Measurements from ENCODE around the gene ATP8B3. TPM values are rescaled to one million over a fixed set of nuclear protein-coding genes. Genes with fewer than 3 reads are reported as not detected.

ATP8B3 gene
- total and polyA plus RNA-seq, 9 of the 15 experiments (the other 6 are each of a cell fraction or from before 2014, with no cell fraction given), result 1.2 to 12.3 (median 3.8) TPM

- Histone ChIP-seq H4K20me1 (replicated peaks; ENCODE audit: control insufficient read depth, insufficient read depth, low read length) (peaks cover 41% of the 10 kb centered on the region), H2AFZ (ENCODE audit: low read depth, low read length) (no peak overlapping the region), H3K9me3 (replicated peaks; ENCODE audit: control insufficient read depth, insufficient read depth, low read depth, low read length) (no peaks in the 10 kb centered on the region), H3K27ac (ENCODE audit: extremely low read depth, low read depth, low read length) (peak overlapping the region; percentile 100), H3K9me1 (ENCODE audit: control insufficient read depth, insufficient read depth, low read length) (no peaks in the 10 kb centered on the region), H3K4me1 (replicated peaks in 1 of 2; ENCODE audit: control insufficient read depth in 2 of 2, insufficient read depth in 2 of 2, low read length in 2 of 2) (peaks cover 20 to 83% of the 10 kb centered on the region in 2 experiments), H3K4me3 (peak overlapping the region; percentile 100), H3K27me3 (ENCODE audit: control insufficient read depth in 2 of 2, insufficient read depth in 2 of 2, low read length in 2 of 2) (no peaks in the 10 kb centered on the region), H3K79me2 (ENCODE audit: control insufficient read depth, insufficient read depth, low read length) (peaks cover 83% of the 10 kb centered on the region), H3K4me2 (ENCODE audit: insufficient read depth, low read length) (peak overlapping the region; percentile 99), H3K9ac (ENCODE audit: insufficient read depth in 1 of 2, low read depth in 2 of 2, low read length in 2 of 2) (peak overlapping the region; percentile 99), H3K36me3 (ENCODE audit: control insufficient read depth, insufficient read depth, low read length) (peaks cover 61% of the 10 kb centered on the region)
- POLR2A ChIA-PET, result interaction anchor here (0.6 to 1.8 kb wide), 2 partner anchors 9 to 826 kb away, joined by 3 to 9 read pairs; no protein-coding TSS in a partner anchor
- in situ Hi-C loops (cut with MboI), result no loop called here
- DNase-seq (ENCODE audit: extremely low read depth in 1 of 4, low spot score in 3 of 4) (peak; percentile 56 to 74 (median 60)), ATAC-seq (peak; percentile 58), FAIRE-seq (no peak)
- intact Hi-C loops (cut with micrococcal nuclease), result no loop called here
- no TSS peak for BruUV-seq (replicated peaks)
- under 1% methylated on average over 47 of the region's 72 CpGs for WGBS (ENCODE audit: insufficient coverage, low coverage, missing lambda C conversion rate)
- CTCF ChIA-PET (ENCODE audit: low intra/inter-chr PET ratio), result interaction anchor here (0.7 kb wide), 2 partner anchors 12 to 73 kb away, joined by 3 read pairs; no protein-coding TSS in a partner anchor
- TF ChIP-seq, protein P1, sequence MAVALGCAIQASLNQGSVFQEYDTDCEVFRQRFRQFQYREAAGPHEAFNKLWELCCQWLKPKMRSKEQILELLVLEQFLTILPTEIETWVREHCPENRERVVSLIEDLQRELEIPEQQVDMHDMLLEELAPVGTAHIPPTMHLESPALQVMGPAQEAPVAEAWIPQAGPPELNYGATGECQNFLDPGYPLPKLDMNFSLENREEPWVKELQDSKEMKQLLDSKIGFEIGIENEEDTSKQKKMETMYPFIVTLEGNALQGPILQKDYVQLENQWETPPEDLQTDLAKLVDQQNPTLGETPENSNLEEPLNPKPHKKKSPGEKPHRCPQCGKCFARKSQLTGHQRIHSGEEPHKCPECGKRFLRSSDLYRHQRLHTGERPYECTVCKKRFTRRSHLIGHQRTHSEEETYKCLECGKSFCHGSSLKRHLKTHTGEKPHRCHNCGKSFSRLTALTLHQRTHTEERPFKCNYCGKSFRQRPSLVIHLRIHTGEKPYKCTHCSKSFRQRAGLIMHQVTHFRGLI (CRISPR knock-in tag; IDR thresholded peaks at IDR 0.05), result no peak
- no peak for TF ChIP-seq ZNF24 (IDR thresholded peaks at IDR 0.05)
- TF ChIP-seq ZNF717 (CRISPR knock-in tag; IDR thresholded peaks at IDR 0.05), result no peak
- no peak for TF ChIP-seq UBTF (IDR thresholded peaks at IDR 0.05; ENCODE audit: borderline replicate concordance in 1 of 2, low read depth in 2 of 2, low read length in 2 of 2)
- TF ChIP-seq ARID1B (IDR thresholded peaks at IDR 0.05), result no peak
- TF ChIP-seq NBN (IDR thresholded peaks at IDR 0.05; ENCODE audit: low read depth), result no peak
- no peak for TF ChIP-seq ETS2 (tag; IDR thresholded peaks at IDR 0.05; ENCODE audit: borderline replicate concordance, poor library complexity, severe bottlenecking)
- TF ChIP-seq ZNF41 (CRISPR knock-in tag; conservative IDR thresholded peaks at IDR 0.05), result no peak
- 0 out of 2 replicates have a peak, but pooled peaks have one; percentile 6 for TF ChIP-seq USF1 (CRISPR knock-in tag; IDR thresholded peaks at IDR 0.05)
- TF ChIP-seq FOXK1 (CRISPR knock-in tag; IDR thresholded peaks at IDR 0.05; ENCODE audit: borderline replicate concordance), result no peak; the same call in 1 of the 2 replicates
- TF ChIP-seq MAX (CRISPR knock-in tag; IDR thresholded peaks at IDR 0.05), result peak; percentile 74
- no peak for TF ChIP-seq MYBL2 (IDR thresholded peaks at IDR 0.05; ENCODE audit: low read depth)
- TF ChIP-seq MYBL2 (CRISPR knock-in tag; IDR thresholded peaks at IDR 0.05; ENCODE audit: borderline replicate concordance), result no peak
- no peak for TF ChIP-seq KDM1A (IDR thresholded peaks at IDR 0.05)
- TF ChIP-seq, protein P2, sequence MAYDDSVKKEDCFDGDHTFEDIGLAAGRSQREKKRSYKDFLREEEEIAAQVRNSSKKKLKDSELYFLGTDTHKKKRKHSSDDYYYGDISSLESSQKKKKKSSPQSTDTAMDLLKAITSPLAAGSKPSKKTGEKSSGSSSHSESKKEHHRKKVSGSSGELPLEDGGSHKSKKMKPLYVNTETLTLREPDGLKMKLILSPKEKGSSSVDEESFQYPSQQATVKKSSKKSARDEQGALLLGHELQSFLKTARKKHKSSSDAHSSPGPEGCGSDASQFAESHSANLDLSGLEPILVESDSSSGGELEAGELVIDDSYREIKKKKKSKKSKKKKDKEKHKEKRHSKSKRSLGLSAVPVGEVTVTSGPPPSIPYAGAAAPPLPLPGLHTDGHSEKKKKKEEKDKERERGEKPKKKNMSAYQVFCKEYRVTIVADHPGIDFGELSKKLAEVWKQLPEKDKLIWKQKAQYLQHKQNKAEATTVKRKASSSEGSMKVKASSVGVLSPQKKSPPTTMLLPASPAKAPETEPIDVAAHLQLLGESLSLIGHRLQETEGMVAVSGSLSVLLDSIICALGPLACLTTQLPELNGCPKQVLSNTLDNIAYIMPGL (CRISPR knock-in tag; IDR thresholded peaks at IDR 0.05), result no peak
Measured at GRCh38 chr19:1847684-1848398, 35.8 kb upstream of the ATP8B3 start.
